Measurements from ENCODE around the gene CSGALNACT2.

- TF ChIP-seq POLR2AphosphoS5 (IDR thresholded peaks at IDR 0.05; ENCODE audit: low read depth, low read length), result no peak
- no peak for TF ChIP-seq REST (IDR thresholded peaks at IDR 0.05; ENCODE audit: insufficient read depth in 1 of 2, low read depth in 2 of 2, low read length in 1 of 2)
- no peak; the same call in 1 of the 2 replicates for TF ChIP-seq CTCF (IDR thresholded peaks at IDR 0.05)
- no peak for TF ChIP-seq TCF7L2 (IDR thresholded peaks at IDR 0.05; ENCODE audit: low read depth, low read length)
- no peak for TF ChIP-seq SIN3A (IDR thresholded peaks at IDR 0.05; ENCODE audit: borderline replicate concordance, insufficient read depth, low read depth, low read length)
Observed at GRCh38 chr10:43221419-43222209, 83.4 kb downstream of the CSGALNACT2 start.

Data from Panc1 (cell line).